ENCODE data around the gene DGCR2.
"Not testable (repeated sequence)": the region's sequence is repeated elsewhere in the genome, so short reads cannot be mapped to it uniquely, and the experiment has no call there.

The DGCR2 gene

DNA sequence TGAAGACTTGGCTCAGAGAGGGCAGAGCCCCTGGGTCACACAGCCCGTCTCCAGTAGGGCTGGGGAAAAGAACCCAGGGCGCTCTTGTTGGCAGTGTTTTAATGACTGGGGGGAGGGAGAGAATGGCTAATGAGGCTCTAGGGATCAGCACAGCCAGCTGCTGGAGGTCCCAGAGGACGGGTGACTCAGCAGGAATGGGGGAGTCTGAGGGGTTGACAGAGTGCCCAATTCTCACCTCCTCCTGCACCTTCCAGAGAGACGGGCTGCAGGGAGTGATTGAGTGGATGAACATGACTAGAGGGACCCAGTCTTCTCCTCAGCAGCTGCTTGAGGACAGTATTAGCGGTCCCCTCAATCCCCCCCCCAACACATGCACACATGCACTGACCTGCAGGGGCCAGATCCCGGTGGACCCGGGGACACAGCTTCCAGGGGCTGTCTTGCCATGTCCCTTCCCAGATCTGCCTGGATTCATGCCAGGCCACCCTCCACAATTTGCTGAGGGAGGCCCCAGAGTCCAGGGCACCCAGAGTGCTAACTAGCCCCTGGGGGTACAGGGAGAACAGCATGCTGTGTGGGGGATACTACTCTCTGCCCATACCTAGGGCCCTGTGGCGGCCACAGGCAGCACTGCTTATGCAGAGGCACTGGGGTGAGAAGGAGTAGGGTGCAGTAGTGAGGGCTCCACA lies 94.7 kb downstream of the DGCR2 start:
- not testable (repeated sequence) for DNase-seq (ENCODE audit: low read depth)

DNA sequence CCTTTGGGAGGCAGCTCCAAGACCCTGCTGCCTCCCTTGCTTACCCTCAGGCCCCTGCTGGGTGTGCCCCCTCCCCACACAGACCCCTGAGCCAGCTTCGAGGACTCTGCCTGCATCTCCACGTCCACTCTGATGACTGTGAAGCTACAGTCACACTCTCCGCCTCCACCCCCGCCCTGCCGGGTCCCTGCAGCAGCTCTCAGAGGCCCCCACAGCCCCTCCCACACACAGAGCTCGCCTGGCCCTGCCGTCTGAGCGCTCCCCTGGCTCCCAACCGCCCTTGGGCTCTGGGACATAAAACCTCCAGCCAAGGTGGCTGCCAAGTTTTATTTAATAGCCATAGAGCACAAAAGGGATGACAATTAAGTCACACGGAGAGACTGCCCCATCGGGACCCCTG lies 96.1 kb downstream of the DGCR2 start:
- not testable (repeated sequence) for DNase-seq (ENCODE audit: low read depth)

DNA sequence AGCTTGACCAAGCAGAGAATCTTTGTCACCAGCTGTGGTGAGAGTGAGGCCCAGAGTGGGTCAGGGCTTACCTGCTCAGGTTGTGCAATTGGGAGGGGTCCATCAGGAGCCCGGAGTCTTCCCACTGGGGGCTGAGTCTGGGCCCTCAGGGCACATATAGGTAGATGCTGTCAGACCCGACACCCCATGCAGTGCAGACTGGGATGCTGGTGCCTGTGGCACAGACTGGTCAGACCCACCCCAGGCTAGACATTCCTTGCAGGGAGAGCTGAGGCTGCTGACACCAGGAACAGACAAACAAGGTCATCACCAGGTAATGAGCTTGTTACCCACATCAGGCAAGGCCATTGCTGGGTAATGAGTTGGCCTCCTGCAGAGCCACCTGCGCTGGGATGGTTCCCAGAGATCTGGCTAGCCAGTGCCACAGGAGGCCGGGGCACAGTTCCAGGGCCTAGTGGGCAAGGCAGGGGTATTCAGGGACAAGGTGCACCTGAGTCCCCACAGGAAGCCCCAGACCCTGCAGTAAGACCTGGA lies 97.2 kb downstream of the DGCR2 start:
- DNase-seq (ENCODE audit: low read depth), result not testable (repeated sequence)

DNA sequence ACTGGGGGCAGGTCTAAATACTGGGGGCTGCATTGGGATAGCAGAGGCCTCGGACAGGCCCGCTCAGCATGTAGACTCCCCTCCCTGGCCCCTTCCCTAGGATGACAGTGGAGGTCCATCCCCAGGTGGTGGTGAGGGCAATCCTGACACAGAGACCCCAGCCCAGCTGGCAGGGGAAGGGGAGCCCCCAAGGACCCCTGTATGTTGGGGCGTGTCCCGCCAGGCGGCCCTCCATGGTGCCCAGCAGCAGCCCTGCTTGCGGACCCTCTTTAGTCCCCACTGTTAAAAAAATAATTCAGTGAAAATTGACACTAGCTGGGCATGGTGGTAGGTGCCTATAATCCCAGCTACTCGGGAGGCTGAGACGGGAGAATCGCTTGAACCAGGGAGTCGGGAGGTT lies 98.3 kb downstream of the DGCR2 start:
- DNase-seq (ENCODE audit: low read depth), result not testable (repeated sequence)

DNA sequence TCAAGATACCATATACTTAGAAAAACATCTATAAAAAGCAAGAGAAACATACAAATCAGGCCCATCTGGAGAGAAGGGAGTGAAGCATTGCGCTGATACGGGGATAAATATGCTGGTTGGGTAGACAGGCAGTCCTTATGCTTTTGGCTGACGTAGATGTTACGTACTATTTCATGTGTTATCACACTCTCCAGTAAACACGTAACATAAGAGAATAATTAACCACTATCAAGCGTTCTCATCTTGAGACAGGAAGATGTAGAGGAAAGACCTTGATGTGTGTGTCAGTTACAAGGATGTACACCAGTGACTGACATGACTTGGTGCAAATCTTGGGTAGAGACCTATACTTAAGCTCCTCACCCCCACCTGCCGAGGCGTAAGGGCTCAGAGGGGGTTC lies 99.5 kb downstream of the DGCR2 start:
- DNase-seq (ENCODE audit: low read depth), result no peak

DNA sequence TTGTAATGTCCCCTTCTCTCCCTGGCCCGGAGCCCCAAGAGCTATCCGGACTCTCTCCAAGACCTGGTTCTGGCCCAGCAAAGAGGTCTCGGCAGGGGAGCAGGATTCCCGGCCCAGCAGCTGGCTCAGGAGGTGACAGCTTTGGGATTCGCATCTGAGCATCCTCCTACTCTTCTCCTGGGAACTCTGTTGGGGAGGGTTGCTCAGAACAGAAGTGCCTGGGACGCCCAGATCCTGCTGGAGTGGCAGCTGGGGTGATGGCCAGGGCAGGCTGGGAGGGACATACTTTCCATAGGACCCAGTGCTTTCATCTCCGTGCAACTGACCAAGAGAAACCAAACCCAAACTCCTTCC lies 102.6 kb downstream of the DGCR2 start:
- no peak for DNase-seq (ENCODE audit: low read depth)

DNA sequence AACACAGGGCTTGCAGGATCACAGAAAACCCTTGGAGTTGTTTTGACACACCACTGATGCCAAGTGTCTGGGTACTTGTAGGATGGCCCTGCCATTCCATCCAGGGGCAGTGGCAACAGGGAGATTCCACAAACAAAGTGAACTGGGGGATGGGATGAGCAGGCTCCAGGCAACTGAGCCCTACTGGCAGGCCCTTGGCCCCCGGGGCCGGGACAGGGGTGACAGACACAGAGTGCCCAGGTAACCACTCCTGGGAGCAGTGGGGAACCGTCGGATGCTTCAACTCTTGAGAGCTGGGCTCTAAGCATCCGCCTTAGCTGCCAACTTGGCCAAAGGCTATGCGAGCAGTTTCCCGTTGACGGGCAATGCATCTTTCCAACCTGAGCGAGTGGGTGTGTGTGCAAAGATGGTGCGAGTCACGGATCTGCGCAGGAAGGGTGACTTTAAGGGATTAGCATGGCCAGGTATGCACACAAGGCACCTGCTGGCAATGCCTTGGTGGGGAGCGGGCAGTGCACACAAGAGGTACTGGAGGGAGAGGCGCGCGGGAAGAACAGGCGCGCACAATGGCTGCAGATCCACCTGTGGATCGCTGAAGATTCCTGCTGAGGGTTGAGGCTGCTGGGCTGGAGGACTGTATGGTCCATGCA lies 103.1 kb downstream of the DGCR2 start:
- DNase-seq (ENCODE audit: low read depth), result no peak

DNA sequence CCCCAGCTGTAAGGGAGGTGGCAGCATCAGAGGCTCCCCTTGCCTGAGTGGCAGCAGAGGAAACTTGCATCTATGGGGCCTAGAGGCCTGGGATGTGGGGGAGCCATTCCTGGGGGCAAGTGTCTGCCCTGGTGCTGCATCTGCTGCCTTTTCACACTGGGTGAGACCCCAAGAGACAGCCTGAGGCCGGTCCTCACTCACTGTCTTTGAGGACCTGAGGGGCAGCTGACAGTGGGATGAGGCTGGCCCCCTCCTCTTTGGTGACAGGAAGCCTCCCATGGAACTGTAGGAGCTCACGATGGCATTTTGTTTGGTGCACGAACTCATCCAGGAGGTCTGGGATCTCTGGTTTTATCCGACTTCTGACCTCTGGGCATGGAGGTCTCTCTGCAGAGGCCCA lies 104.0 kb downstream of the DGCR2 start:
- DNase-seq (ENCODE audit: low read depth), result no peak

DNA sequence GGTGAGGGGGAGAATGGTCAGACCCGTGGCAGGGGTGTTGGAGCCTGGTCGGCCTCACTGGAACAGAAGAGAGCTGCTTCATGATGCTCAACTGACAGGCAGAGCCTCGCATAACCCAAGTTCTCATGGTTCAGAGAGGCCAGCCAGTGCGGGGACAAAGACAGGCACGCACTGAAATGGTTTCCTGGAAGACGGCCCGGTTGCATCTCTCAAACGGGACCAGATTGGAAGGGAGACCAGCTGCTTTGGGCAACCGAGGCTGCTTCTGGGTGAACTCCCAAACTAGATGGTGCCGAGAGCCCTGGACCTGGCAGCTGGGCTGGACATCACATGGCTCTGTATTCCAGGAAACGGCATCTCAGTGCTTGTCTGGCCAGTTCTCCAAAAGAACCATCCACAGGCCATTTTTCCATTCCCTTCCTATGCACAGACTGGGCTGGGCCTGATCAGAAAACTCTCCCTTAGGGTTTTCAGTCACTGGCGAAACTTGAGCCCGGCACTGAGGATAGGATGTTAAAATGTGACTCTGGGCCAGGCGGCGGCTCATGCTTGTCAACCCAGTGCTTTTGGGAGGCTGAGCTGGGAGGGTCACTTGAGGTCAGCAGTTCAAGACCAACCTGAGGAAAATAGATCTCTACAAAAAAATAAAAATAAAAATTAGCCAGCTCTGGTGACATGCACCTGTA lies 106.0 kb downstream of the DGCR2 start:
- no peak for DNase-seq (ENCODE audit: low read depth)

DNA sequence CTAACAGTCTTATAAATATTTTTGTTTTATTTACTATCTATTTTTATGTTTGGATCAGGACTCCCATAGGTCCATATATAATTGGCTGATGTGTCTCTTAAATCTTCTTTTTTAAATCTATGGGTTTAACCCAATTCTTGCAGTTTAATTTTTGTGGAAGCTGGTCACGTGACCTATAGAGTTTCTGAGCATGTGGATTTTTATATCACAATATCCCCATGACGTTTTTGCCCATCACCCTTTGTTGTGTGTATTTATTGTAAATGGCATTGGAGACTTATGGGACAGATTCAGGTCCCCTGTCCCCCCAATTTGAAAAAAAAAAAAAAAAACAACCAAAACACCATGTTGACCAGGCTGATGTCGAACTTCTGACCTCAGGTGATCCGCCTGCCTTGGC lies 107.3 kb downstream of the DGCR2 start:
- no peak for DNase-seq (ENCODE audit: low read depth)

DNA sequence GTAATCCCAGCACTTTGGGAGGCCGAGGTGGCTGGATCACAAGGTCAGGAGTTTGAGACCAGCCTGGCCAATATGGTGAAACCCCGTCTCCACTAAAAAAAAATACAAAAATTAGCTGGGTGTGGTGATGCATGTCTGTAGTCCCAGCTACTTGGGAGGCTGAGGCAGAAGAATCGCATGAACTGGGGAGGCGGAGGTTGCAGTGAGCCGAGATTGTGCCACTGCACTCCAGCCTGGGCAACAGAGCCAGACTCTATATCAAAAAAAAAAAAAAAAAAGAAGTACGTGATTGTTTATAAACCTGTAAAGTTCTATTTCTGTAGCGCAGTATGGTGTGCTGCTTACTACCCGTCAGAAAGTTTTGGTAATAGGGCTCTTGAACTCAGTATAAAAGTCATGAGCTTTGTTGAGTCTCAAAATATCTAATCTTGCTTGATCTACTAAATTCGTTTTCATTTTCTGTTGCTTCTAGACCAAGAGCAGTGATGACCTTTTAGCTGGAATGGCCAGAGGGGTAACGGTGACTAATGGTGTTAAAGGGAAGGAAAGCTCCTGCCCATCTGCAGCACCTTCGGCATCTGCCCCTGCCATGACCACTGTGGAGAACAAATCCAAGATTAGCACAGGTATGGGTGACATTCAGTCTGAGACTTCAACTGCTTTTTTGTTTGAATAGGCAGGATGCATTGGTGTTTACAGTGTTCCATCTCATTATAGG lies 108.2 kb downstream of the DGCR2 start:
- not testable (repeated sequence) for DNase-seq (ENCODE audit: low read depth)

DNA sequence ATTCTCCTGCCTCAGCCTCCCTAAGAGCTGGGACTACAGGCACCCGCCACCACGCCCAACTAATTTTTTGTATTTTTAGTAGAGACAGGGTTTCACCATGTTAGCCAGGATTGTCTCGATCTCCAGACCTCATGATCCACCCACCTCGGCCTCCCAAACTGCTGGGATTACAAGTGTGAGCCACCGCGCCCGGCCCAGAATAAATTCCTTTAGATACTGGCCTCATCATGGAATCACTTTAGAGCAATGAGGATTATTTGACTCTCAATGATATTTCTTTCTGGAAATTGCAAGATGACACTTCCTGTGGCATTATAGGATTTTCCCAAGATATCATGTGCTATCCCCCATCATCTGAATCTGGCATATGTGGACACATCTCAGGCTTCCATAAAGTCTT lies 108.8 kb downstream of the DGCR2 start:
- not testable (repeated sequence) for DNase-seq (ENCODE audit: low read depth)

DNA sequence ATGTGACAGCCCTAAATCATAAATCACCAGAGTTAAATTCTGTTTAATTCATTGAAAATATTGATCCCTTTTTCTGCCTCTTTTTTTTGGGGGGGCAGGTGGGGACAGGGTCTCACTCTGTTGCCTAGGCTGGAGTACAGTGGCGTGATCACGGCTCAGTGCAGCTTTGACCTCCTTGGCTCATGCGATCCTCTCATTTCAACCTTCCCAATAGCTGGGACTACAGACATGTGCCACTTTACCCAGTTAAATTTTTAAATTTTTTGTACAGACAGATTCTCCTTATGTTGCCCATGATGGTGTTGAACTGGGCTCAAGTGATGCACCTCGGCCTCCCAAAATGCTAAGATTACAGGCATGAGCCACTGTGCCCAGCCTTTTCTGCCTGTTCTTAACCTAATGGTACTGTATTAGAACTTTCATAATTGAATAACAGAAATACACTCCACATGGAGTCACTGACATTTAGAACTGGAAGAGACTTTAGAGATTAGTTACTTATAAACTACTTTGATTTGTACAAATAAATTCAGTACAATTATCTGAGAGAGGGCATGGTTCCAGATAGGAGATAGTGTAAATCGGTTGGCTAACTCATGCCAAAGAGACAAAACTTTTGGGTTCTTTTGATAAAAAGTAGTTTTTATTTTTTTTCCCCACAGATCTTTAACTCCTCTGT lies 109.8 kb downstream of the DGCR2 start:
- DNase-seq (ENCODE audit: low read depth), result no peak

DNA sequence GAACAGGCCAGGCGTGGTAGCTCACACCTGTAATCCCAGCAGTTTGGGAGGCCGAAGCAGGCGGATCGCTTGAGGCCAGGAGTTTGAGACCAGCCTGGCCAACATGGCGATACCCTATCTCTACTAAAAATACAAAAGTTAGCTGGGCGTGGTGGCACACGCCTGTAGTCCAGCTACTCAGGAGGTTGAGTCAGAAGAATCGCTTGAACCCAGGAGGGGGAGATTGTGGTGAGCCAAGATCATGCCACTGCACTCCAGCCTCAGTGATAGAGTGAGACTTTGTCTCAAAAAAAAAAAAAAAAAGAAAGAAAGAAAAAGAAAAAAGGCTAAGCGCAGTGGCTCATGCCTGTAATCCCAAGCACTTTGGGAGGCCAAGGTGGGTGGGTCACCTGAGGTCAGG lies 110.6 kb downstream of the DGCR2 start:
- DNase-seq (ENCODE audit: low read depth), result not testable (repeated sequence)

DNA sequence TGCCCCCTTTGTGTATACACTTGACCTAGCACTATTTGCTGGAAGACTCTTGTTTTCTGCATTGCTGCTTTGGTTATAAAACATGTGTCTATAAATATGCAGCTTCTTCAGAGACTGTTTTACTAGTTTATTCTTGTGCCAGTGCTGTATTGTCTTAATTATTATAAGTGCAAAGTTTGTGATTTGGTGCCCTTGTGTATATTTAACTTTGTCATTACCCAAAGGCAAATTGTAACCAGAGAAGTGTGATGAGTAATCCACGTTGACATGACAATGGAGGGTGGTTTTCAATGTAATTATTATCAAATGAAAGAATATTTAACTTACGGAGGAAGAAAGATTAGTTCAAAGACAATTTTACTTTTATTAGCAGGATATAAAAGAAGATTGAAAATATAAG lies 111.1 kb downstream of the DGCR2 start:
- no peak for DNase-seq (ENCODE audit: low read depth)

DNA sequence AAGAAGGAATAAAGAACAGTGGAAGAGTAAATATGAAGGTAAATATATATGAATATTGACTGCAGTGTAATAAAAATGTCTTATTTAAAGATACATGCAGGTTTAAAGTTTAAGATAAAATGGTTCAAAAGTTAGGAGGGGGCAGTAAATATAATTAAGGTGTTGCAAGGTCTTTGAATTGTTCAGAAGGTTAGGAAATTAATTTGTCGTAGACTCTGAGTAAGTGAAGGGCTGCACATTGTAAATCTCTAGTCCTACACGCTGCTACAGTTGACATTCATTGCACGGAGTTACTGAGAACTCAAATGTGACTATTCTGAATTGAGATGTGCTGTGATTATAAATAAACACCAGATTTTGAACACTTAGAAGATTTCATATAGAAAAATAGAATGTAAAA lies 116.3 kb downstream of the DGCR2 start:
- no peak for DNase-seq (ENCODE audit: low read depth)

DNA sequence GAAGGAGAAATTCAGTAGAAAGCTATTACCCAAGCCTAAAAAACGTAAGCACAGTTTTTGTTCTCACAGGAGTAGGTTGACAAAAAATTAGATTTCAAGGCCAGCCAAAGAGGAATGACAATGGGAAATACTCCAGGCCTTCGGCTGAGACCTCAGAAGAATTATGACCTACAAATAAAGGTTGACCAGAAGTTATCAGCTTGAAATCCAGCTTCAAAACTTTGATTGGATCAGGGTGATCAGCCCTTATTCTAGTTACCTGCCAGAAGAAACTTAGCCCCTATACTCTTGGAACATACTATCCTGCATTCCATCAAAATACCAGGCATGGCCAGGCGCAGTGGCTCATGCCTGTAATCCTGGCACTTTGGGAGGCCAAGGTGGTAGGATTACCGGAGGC lies 117.7 kb downstream of the DGCR2 start:
- no peak for DNase-seq (ENCODE audit: low read depth)

DNA sequence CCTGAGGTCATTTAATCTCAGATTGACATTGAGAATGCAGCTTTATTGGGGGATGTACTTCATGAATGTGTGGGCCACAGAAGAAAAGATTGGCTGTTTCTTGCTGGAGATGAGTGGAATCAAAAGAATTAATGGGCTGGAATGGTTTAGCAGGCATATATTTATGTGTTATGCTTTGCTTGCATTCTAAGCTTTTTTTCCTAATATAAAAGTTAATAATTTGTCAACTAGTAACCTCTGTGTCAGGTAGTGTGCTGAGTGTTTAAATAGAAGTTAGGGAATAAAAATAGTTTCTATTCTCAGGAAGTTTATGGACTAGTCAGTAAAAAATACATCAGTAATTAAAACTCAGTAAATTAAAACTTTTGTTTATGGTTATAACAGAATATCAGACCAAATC lies 118.7 kb downstream of the DGCR2 start:
- DNase-seq (ENCODE audit: low read depth), result no peak

DNA sequence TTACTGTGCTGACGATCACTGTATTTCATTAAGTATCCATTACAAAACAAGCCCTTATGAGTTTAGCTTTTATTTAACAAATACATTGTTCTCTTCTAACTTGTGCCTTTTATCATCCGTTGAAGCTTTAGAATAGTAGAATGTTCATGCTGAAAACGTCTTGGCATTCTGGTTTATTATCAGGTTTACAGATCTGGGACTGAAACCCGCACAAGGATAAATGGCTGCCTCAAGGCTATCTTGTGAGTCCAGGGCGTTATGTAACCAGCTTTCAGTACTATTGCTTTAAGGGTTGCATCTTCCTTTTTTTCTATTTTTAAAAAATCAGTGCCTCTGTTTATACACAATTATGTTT lies 119.6 kb downstream of the DGCR2 start:
- no peak for DNase-seq (ENCODE audit: low read depth)

DNA sequence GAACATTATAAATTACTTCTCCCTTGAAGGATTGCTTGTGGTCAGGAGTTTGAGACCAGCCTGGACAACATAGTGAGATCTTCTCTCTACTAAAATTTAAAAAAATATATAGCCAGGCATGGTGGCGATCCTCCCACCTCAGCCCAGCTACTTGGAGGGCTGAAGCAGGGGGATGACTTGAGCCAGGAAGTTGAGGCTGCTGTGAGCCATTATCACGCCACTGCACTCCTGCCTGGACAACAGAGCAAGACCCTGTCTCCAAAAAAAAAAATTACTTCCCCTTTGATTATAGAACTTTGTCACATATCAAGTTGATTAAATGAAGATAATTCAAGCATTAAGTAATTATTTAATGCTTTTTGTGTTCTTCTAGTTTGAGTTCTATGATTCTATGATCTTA lies 121.0 kb downstream of the DGCR2 start:
- DNase-seq (ENCODE audit: low read depth), result no peak

DNA sequence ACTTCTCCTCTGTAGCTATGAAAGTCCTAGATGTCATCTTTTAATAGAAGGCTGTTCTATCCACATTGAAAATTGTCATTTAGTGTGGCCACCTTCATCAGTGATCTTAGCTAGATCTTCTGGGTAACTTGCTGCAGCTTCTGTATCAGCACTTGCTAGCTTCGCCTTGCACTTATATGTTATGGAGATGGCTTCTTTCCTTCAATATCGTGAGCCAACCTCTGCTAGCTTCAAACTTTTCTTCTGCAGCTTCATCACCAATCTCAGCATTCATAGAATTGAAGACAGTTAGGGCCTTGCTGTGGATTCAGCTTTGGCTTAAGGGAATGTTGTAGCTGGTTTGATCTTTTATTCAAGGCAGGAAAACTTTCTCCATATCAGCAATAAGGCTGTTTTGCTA lies 122.1 kb downstream of the DGCR2 start:
- DNase-seq (ENCODE audit: low read depth), result not testable (repeated sequence)

DNA sequence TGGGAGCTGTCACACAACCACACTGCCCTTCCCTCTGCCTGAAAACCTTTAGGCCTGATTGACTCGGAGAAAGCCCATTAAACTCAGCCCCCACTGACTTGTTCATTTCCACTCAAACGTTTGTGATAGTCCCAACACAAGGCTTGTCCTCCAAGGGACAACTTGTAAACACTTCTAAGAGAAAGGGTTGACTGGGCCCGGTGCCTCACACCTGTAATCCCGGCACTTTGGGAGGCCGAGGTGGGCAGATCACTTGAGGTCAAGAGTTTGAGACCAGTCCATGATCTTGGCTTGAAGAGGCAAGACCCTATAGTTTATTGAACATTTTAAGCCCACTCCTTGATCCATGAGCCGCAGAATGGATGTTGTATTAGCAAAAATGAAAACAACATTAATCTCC lies 122.8 kb downstream of the DGCR2 start:
- DNase-seq (ENCODE audit: low read depth), result no peak

All from stimulated activated CD8-positive, alpha-beta memory T cell treated with anti-CD3 and anti-CD28 coated beads, Interleukin-15, amount 100 ng/mL, for 24 hours (primary cell).